NCI-H2196 (cell line): ENCODE results near the gene AUH.
"Not testable (repeated sequence)": the region's sequence is repeated elsewhere in the genome, so short reads cannot be mapped to it uniquely, and the experiment has no call there.

ENCODE experiments used
- DNase-seq: peaks from one replicate; lab custom pipeline; 2025; ENCODE audit not compliant: unreplicated experiment; lab: John Stamatoyannopoulos, UW

AUH gene

GRCh38 chr9:91361291-91362050, at the start of gene AUH:
Gene AUH (minus strand): TSS chr9:91361918. CDS start chr9:91361889, 29 bp downstream.
- peak; percentile 90 for DNase-seq

GRCh38 chr9:91411096-91411771, 49.5 kb upstream of the AUH start:
- DNase-seq, result no peak

- no peak for DNase-seq
Observed at GRCh38 chr9:91410161-91410560, 48.4 kb upstream of the AUH start.

- DNase-seq, result no peak
Observed at GRCh38 chr9:91408475-91408874, 46.8 kb upstream of the AUH start.

- no peak for DNase-seq
Observed at GRCh38 chr9:91407580-91408318, 46.0 kb upstream of the AUH start.

- DNase-seq, result no peak
Observed at GRCh38 chr9:91405343-91406077, 43.8 kb upstream of the AUH start.

- no peak for DNase-seq
Observed at GRCh38 chr9:91403665-91404543, 42.2 kb upstream of the AUH start.

- no peak for DNase-seq
Observed at GRCh38 chr9:91398926-91399325, 37.2 kb upstream of the AUH start.

GRCh38 chr9:91395553-91396471, 34.1 kb upstream of the AUH start:
- no peak for DNase-seq

- no peak for DNase-seq
Observed at GRCh38 chr9:91395106-91395552, 33.4 kb upstream of the AUH start.

GRCh38 chr9:91393826-91394225, 32.1 kb upstream of the AUH start:
- no peak for DNase-seq

- no peak for DNase-seq
Observed at GRCh38 chr9:91392435-91392834, 30.7 kb upstream of the AUH start.

GRCh38 chr9:91391818-91392217, 30.1 kb upstream of the AUH start:
- DNase-seq, result no peak

GRCh38 chr9:91391412-91391811, 29.7 kb upstream of the AUH start:
- no peak for DNase-seq

GRCh38 chr9:91389686-91390085, 28.0 kb upstream of the AUH start:
- not testable (repeated sequence) for DNase-seq

- DNase-seq, result no peak
Observed at GRCh38 chr9:91386765-91387164, 25.0 kb upstream of the AUH start.

GRCh38 chr9:91384954-91385353, 23.2 kb upstream of the AUH start:
- no peak for DNase-seq

GRCh38 chr9:91383577-91383976, 21.9 kb upstream of the AUH start:
- no peak for DNase-seq

GRCh38 chr9:91382298-91382697, 20.6 kb upstream of the AUH start:
- DNase-seq, result no peak
